A673 (cell line): ENCODE measurements around the gene KAT7.

Source experiments
- CTCF ChIP-seq: fragments of 300-800, 200-600 bp; sonication (generic); conservative IDR thresholded peaks from 2 replicates; pipeline ENCODE4 v1.5.1; 2017; ENCODE audit warnings: low read depth, mild to moderate bottlenecking, antibody characterized with exemption, low read length, moderate library complexity, mixed read lengths
- EZH2 ChIP-seq: fragments of 200-600 bp; sonication (generic); IDR thresholded peaks from 2 replicates; pipeline ENCODE4 v1.6.1; 2017; ENCODE audit warnings: borderline replicate concordance, low read depth, mild to moderate bottlenecking, mixed read lengths, antibody characterized with exemption, low read length; ENCODE audit not compliant: poor library complexity, severe bottlenecking

- TF ChIP-seq CTCF (no peak), EZH2 (no peak)
These were observed 58.6 kb downstream of the KAT7 start for GRCh38 chr17:49846938-49847712.
